Endothelial cell of umbilical vein (primary cell): ENCODE measurements around the gene TRMT1. TPM values are rescaled to one million over a fixed set of nuclear protein-coding genes. Genes with fewer than 3 reads are reported as not detected.

Source experiments
- BruUV-seq: library from RNA; stranded (reverse); fragments of 400-500 nt; replicated peaks from 2 replicates; lab custom pipeline; 2021; lab: Mats Ljungman, UMichigan
- CTCF ChIA-PET: fragments of 300-600, 350-600 bp; sonication (Branson Sonifier 250); formaldehyde crosslinking; loops from one replicate; lab custom pipeline; 2021; ENCODE audit warnings: antibody characterized with exemption, inconsistent platforms; lab: Charles Lee
- POLR2A ChIA-PET: fragments of 300-600, 350-600 bp; sonication (Branson Sonifier 250); formaldehyde crosslinking; loops from one replicate; lab custom pipeline; 2021; ENCODE audit warnings: antibody characterized with exemption, inconsistent platforms; lab: Charles Lee
- DNase-seq: peaks from one replicate; pipeline ENCODE4 v3.0.0-alpha.2; 2011; ENCODE audit warnings: low read depth, low spot score
- FAIRE-seq: peaks from 2 replicates; lab custom pipeline; 2011; peaks lifted over from hg19 to GRCh38; lab: Jason Lieb, UNC
- H2AFZ ChIP-seq: 2 replicates; pipeline ENCODE4 v1.6.0; 2012; ENCODE audit warnings: low read depth, low read length, control low read depth, inconsistent platforms
- H3K27ac ChIP-seq: 2 replicates; pipeline ENCODE4 v1.5.1; 2011; ENCODE audit warnings: low read depth, mild to moderate bottlenecking, control low read depth, low read length, moderate library complexity; ENCODE audit not compliant: insufficient read depth
- H3K27me3 ChIP-seq, 2 experiments: 2 replicates each; pipeline versions ENCODE4 v1.6.0 to v1.6.1; 2011; ENCODE audit warnings: low read length in 2 of 2, mixed read lengths in 1 of 2; ENCODE audit not compliant: control insufficient read depth in 2 of 2, insufficient read depth in 2 of 2
- H3K36me3 ChIP-seq, 2 experiments: 2 replicates in 1 of 2; 3 replicates in 1 of 2; pipeline ENCODE4 v1.5.1; 2011; ENCODE audit warnings: low read length in 2 of 2, mild to moderate bottlenecking in 1 of 2, moderate library complexity in 1 of 2; ENCODE audit not compliant: control insufficient read depth in 2 of 2, insufficient read depth in 2 of 2; ENCODE audit errors: extremely low read depth in 1 of 2
- H3K4me1 ChIP-seq: 3 replicates; pipeline ENCODE4 v1.5.1; 2011; ENCODE audit warnings: mild to moderate bottlenecking, low read length; ENCODE audit not compliant: control insufficient read depth, insufficient read depth; ENCODE audit errors: extremely low read depth
- H3K4me2 ChIP-seq: 2 replicates; pipeline ENCODE4 v1.6.1; 2011; ENCODE audit warnings: low read length, control low read depth, mixed read lengths; ENCODE audit not compliant: insufficient read depth
- H3K4me3 ChIP-seq, 3 experiments: fragments of 200-600 bp in 1 of 3; sonication (generic), shearing (Covaris generic) in 1 of 3; replicated peaks in 1 of 3; 2 replicates each; pipeline ENCODE4 v1.5.1; 2011 to 2016; ENCODE audit warnings: control low read depth in 3 of 3, low read length in 3 of 3, mild to moderate bottlenecking in 2 of 3, inconsistent platforms in 1 of 3, low read depth in 1 of 3, moderate library complexity in 1 of 3; ENCODE audit not compliant: insufficient read depth in 1 of 3
- H3K79me2 ChIP-seq: 2 replicates; pipeline ENCODE4 v1.6.0; 2012; ENCODE audit warnings: low read length, inconsistent platforms; ENCODE audit not compliant: control insufficient read depth, insufficient read depth
- H3K9ac ChIP-seq: replicated peaks from 2 replicates; pipeline ENCODE3; 2011; ENCODE audit warnings: low read length, control low read depth; ENCODE audit not compliant: insufficient read depth; ENCODE audit errors: extremely low read depth
- H3K9me1 ChIP-seq: replicated peaks from 3 replicates; pipeline ENCODE4 v1.6.0; 2011; ENCODE audit warnings: mild to moderate bottlenecking, low read length; ENCODE audit not compliant: control insufficient read depth, insufficient read depth; ENCODE audit errors: extremely low read depth
- H3K9me3 ChIP-seq: replicated peaks from 2 replicates; pipeline ENCODE4 v1.5.1; 2012; ENCODE audit warnings: low read length, inconsistent platforms; ENCODE audit not compliant: control insufficient read depth, insufficient read depth
- H4K20me1 ChIP-seq: replicated peaks from 2 replicates; pipeline ENCODE3; 2011; ENCODE audit warnings: mild to moderate bottlenecking, low read length; ENCODE audit not compliant: control insufficient read depth, insufficient read depth; ENCODE audit errors: extremely low read depth
- EZH2 ChIP-seq: IDR thresholded peaks from 2 replicates; pipeline ENCODE4 v1.6.1; 2012; ENCODE audit warnings: borderline replicate concordance, low read depth, mild to moderate bottlenecking, moderate library complexity, low read length, inconsistent platforms; ENCODE audit not compliant: severe bottlenecking
- FOS ChIP-seq: IDR thresholded peaks from 2 replicates; pipeline ENCODE4 v1.6.1; 2011; ENCODE audit warnings: mild to moderate bottlenecking, low read length, moderate library complexity, borderline replicate concordance; ENCODE audit not compliant: insufficient read depth
- GATA2 ChIP-seq: IDR thresholded peaks from 2 replicates; pipeline ENCODE4 v1.7.0; 2011; ENCODE audit warnings: low read depth, mild to moderate bottlenecking, moderate library complexity, mixed read lengths, low read length; ENCODE audit not compliant: insufficient read length, insufficient read depth
- JUN ChIP-seq: IDR thresholded peaks from 2 replicates; pipeline ENCODE4 v1.6.1; 2011; ENCODE audit warnings: borderline replicate concordance, low read depth; ENCODE audit not compliant: insufficient read length, insufficient read depth
- MYC ChIP-seq: IDR thresholded peaks from one replicate; pipeline ENCODE4 v1.6.1; 2011; ENCODE audit warnings: mild to moderate bottlenecking, low read depth, low read length
- POLR2A ChIP-seq: IDR thresholded peaks from 2 replicates; pipeline ENCODE4 v1.6.1; 2012; ENCODE audit warnings: low read depth, mild to moderate bottlenecking, control low read depth, low read length
- POLR2AphosphoS5 ChIP-seq: IDR thresholded peaks from 2 replicates; pipeline ENCODE4 v1.6.1; 2012; ENCODE audit warnings: low read depth, mild to moderate bottlenecking, control low read depth, low read length, moderate library complexity; ENCODE audit not compliant: insufficient read depth
- dilution Hi-C: fragments of 300-500 bp; cut with MboI; formaldehyde crosslinking; loops from one replicate; pipeline ENCODE4 v1.15.0; 2019; ENCODE audit warnings: low sequenced_read_pairs; ENCODE audit not compliant: extremely low pct_ligation_motif_present
- intact Hi-C: fragments of 100-400 bp; cut with micrococcal nuclease; formaldehyde crosslinking; loops from one replicate; pipeline ENCODE4 v1.10.0; 2022
- polyA plus RNA-seq, 4 experiments: library from polyadenylated mRNA; depleted of rRNA in 3 of 4; stranded (reverse) in 3 of 4; unstranded in 1 of 4; fragments of >200 nt; gene quantifications; 2 replicates each; pipeline versions ENCODE4 v1.2.1 to v1.2.3, GENCODE V29; 2011 to 2012; ENCODE audit warnings: missing spikeins in 1 of 4
- total RNA-seq: library from RNA; stranded (reverse); gene quantifications from 2 replicates; pipeline ENCODE4 v1.2.3, GENCODE V29; 2021
- TF ChIP-seq, protein P1 (sequence below), 2 donors: IDR thresholded peaks; 1 replicate in 1 of 2; 2 replicates in 1 of 2; pipeline ENCODE4 v1.5.1; 2011; ENCODE audit warnings: low read length in 2 of 2, mild to moderate bottlenecking in 2 of 2, moderate library complexity in 2 of 2, control low read depth in 1 of 2, inconsistent platforms in 1 of 2, low read depth in 1 of 2; ENCODE audit not compliant: insufficient read depth in 1 of 2; ENCODE audit errors: extremely low read depth in 1 of 2
- TF ChIP-seq, protein P2 (sequence below): IDR thresholded peaks from 2 replicates; pipeline ENCODE4 v1.6.1; 2011; ENCODE audit not compliant: insufficient read depth, insufficient read length

Gene TRMT1
- total and polyA plus RNA-seq, 2 donors (not counting 3 experiments of a cell fraction or from before 2014, with no cell fraction given), result 46.3 to 53.0 TPM

DNA sequence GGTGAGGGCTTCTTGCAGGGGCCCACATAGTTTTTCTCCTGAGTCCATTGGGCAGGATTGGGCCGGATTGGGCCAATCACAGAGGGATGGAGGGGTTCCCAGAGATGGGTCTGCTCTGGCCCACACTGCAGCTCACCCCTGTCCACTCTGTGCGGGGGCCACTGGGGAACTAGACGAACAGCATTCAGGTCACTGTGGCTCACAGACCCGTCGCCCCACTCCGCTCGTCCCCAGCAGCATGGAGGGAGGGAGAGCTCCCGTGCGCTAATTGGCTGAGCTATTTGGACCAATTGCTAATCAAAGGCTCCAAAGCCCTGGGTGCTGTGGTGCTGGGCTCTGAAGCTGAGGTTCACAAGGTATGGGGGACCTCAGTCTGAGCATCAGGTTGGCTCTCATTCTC is 12.8 kb upstream of the TRMT1 start:
- H3K4me2 ChIP-seq, result no peak overlapping the region
- H3K9me3 ChIP-seq, result no peaks in the 10 kb centered on the region
- H3K79me2 ChIP-seq, result peaks cover 83% of the 10 kb centered on the region
- no peaks in the 10 kb centered on the region for H3K4me1 ChIP-seq
- H3K9ac ChIP-seq, result no peak overlapping the region
- dilution Hi-C loops, result no loop called here
- no peak for FAIRE-seq
- intact Hi-C loops, result no loop called here
- no TSS peak for BruUV-seq
- no peaks in the 10 kb centered on the region for H3K9me1 ChIP-seq
- H3K4me3 ChIP-seq, result no peak overlapping the region
- POLR2A ChIA-PET, result no interaction called here
- CTCF ChIA-PET, result interaction anchor here (0.8 to 1.6 kb wide), 3 partner anchors 10 to 152 kb away, joined by 3 to 5 read pairs (median 4); no protein-coding TSS in a partner anchor
- no peak overlapping the region for H3K27ac ChIP-seq
- H3K27me3 ChIP-seq, result no peaks in the 10 kb centered on the region
- DNase-seq, result no peak
- TF ChIP-seq, protein P1, sequence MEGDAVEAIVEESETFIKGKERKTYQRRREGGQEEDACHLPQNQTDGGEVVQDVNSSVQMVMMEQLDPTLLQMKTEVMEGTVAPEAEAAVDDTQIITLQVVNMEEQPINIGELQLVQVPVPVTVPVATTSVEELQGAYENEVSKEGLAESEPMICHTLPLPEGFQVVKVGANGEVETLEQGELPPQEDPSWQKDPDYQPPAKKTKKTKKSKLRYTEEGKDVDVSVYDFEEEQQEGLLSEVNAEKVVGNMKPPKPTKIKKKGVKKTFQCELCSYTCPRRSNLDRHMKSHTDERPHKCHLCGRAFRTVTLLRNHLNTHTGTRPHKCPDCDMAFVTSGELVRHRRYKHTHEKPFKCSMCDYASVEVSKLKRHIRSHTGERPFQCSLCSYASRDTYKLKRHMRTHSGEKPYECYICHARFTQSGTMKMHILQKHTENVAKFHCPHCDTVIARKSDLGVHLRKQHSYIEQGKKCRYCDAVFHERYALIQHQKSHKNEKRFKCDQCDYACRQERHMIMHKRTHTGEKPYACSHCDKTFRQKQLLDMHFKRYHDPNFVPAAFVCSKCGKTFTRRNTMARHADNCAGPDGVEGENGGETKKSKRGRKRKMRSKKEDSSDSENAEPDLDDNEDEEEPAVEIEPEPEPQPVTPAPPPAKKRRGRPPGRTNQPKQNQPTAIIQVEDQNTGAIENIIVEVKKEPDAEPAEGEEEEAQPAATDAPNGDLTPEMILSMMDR (IDR thresholded peaks at IDR 0.05; ENCODE audit: extremely low read depth in 1 of 2, insufficient read depth in 1 of 2, low read depth in 1 of 2, low read length in 2 of 2), result no peak
- TF ChIP-seq GATA2 (no peak), POLR2A (no peak), MYC (no peak), JUN (no peak), FOS (no peak), EZH2 (no peak), POLR2AphosphoS5 (no peak)
- TF ChIP-seq, protein P2, sequence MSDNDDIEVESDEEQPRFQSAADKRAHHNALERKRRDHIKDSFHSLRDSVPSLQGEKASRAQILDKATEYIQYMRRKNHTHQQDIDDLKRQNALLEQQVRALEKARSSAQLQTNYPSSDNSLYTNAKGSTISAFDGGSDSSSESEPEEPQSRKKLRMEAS, result no peak
- H2AFZ ChIP-seq, result no peak overlapping the region
- H3K36me3 ChIP-seq, result peaks cover 0 to 4% of the 10 kb centered on the region in 2 experiments
- peaks cover 2% of the 10 kb centered on the region for H4K20me1 ChIP-seq
